Fibroblast of villous mesenchyme (primary cell): ENCODE measurements around the gene SYTL3. TPM values are rescaled to one million over a fixed set of nuclear protein-coding genes. Genes with fewer than 3 reads are reported as not detected.

Experiments used
- DNase-seq: peaks from one replicate; pipeline ENCODE4 v3.0.0-alpha.2; 2010; ENCODE audit warnings: low read depth
- H3K4me3 ChIP-seq: 2 replicates; pipeline ENCODE4 v1.5.1; 2011; ENCODE audit warnings: low read depth, mild to moderate bottlenecking, low read length
- CTCF ChIP-seq: IDR thresholded peaks from 2 replicates; pipeline ENCODE4 v1.5.1; 2012; ENCODE audit warnings: low read depth, mild to moderate bottlenecking, low read length; ENCODE audit not compliant: insufficient read depth
- total RNA-seq: library from RNA; depleted of rRNA; stranded (reverse); fragments of >200 nt; gene quantifications from 2 replicates; pipeline ENCODE4 v1.2.3, GENCODE V29; 2012

The SYTL3 gene
- total RNA-seq, 1 donor = 1.7 TPM

- H3K4me3 ChIP-seq = no peak overlapping the region
- no peak for TF ChIP-seq CTCF
- no peak for DNase-seq
Measured at GRCh38 chr6:158774717-158775449, 125.0 kb downstream of the SYTL3 start.

- no peak for TF ChIP-seq CTCF
- no peak for DNase-seq
Measured at GRCh38 chr6:158775832-158776231, 126.0 kb downstream of the SYTL3 start.

GRCh38 chr6:158776737-158777136 is 126.9 kb downstream of the SYTL3 start:
- no peak overlapping the region for H3K4me3 ChIP-seq
- no peak for TF ChIP-seq CTCF
- no peak for DNase-seq

More at GRCh38 chr6:158775832-158776231, 126.0 kb downstream of the SYTL3 start:
- H3K4me3 ChIP-seq = no peak overlapping the region

GRCh38 chr6:158777510-158777909 is 127.7 kb downstream of the SYTL3 start:
- no peak overlapping the region for H3K4me3 ChIP-seq
- DNase-seq = no peak
- no peak for TF ChIP-seq CTCF

GRCh38 chr6:158778005-158778527 is 128.2 kb downstream of the SYTL3 start:
- no peak for TF ChIP-seq CTCF
- DNase-seq = no peak
- H3K4me3 ChIP-seq = no peak overlapping the region

- DNase-seq = no peak
- no peak for TF ChIP-seq CTCF
- H3K4me3 ChIP-seq = no peak overlapping the region
Measured at GRCh38 chr6:158780246-158780884, 130.5 kb downstream of the SYTL3 start.
